Fibroblast of pulmonary artery (primary cell): Measurements from ENCODE around the gene DTD1.
"Not testable (repeated sequence)": the region's sequence is repeated elsewhere in the genome, so short reads cannot be mapped to it uniquely, and the experiment has no call there.

Source experiments
- DNase-seq: peaks from one replicate; pipeline ENCODE4 v3.0.0-alpha.2; 2010; ENCODE audit warnings: low read depth
- H3K4me3 ChIP-seq: replicated peaks from 2 replicates; pipeline ENCODE4 v1.5.1; 2011; ENCODE audit warnings: low read depth, mild to moderate bottlenecking, control low read depth, low read length, moderate library complexity
- TF ChIP-seq, protein P1 (sequence below): IDR thresholded peaks from 2 replicates; pipeline ENCODE4 v1.5.1; 2011; ENCODE audit warnings: mild to moderate bottlenecking, control low read depth, low read length, inconsistent platforms; ENCODE audit errors: missing control alignments

DTD1 gene

DNA sequence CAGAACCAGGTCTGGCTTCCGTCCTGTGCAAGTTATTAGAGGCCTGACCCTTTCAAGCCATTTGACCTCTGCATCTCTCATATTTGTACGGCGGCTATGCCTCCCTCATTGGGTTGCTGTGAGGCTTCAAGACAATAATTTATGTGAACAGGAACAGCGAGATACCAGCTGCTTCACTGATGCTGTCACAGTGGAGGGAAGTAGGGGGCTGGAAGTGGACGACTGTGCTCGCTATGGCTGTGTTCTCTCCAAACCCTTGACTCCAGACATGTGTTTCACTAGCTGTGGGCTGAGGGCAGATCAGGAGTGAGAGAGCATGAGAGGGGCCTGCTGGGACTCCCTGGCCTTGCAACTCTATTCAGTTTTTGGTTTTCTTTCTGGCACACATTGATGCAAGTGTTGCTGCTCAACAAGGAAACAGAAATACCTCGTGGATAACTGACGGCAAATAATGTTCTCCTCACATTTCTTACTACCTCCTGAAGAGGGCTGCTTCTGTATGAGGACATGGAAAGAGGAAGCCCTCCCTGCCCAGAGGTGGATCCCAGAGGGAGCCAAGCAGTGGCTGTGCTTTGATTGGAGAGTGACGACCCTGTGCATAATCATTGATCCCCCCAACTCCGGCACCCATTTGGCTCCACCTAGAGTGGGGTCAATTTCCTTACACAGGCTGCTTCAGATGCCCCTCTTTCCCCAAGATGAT lies 191.0 kb downstream of the DTD1 start:
- TF ChIP-seq, protein P1, sequence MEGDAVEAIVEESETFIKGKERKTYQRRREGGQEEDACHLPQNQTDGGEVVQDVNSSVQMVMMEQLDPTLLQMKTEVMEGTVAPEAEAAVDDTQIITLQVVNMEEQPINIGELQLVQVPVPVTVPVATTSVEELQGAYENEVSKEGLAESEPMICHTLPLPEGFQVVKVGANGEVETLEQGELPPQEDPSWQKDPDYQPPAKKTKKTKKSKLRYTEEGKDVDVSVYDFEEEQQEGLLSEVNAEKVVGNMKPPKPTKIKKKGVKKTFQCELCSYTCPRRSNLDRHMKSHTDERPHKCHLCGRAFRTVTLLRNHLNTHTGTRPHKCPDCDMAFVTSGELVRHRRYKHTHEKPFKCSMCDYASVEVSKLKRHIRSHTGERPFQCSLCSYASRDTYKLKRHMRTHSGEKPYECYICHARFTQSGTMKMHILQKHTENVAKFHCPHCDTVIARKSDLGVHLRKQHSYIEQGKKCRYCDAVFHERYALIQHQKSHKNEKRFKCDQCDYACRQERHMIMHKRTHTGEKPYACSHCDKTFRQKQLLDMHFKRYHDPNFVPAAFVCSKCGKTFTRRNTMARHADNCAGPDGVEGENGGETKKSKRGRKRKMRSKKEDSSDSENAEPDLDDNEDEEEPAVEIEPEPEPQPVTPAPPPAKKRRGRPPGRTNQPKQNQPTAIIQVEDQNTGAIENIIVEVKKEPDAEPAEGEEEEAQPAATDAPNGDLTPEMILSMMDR = no peak

DNA sequence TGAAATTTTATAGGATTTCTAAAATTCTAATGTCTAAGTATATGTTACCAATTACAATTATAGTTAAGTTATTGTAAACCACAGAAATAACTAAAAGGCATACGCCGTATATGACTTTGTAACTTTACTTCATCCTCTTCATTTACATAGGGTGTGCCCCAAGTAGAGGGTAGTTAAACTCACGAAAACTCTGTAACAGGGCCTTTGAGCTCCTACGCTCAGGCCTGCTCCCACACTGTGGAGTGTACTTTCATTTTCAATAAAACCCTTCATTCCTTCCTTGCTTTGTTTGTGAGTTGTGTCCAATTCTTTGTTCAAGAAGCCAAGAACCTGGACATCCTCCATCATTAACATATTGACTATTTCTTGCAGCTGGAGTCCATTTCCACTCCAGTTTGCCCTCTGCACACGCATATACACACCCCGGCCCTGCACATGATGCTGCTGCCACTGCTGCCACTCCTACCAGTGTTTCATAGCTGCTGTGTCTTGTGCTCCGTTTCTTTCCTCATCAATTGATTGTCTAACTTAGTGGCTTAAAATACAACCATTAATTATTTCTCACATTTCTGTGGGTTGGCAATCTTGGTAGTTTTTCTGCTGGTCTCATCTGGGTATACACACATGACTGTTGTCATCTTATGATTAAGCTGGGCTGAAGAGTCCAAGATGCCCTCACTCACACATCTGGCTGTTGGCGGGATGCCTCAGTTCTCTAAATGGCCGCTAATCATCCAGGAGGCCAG lies 192.7 kb downstream of the DTD1 start:
- H3K4me3 ChIP-seq = no peak overlapping the region
- TF ChIP-seq, protein P1 = no peak
- no peak for DNase-seq

More for the DNA sequence above, 191.0 kb downstream of the DTD1 start:
- DNase-seq = no peak
- no peak overlapping the region for H3K4me3 ChIP-seq

DNA sequence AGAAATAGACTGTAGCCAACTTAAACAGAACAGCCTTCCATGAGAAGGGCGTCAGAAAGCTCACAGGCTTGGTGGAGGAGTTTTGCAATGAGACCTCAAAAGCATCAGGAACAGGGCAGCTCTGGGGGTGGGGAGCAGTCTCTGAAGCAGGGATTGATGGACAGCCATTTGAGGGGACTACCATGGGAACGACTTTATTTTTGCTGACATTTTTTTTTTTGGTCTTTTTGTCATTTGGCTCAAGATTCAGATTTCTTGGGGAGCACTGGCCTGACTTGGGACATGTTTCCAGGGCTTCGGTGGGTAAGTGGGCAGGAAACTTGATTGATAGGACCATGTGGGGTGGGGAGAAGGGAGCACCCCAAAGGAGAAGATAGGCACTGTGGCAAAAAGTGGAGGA lies 193.7 kb downstream of the DTD1 start:
- DNase-seq = no peak
- no peak overlapping the region for H3K4me3 ChIP-seq
- TF ChIP-seq, protein P1 = no peak

DNA sequence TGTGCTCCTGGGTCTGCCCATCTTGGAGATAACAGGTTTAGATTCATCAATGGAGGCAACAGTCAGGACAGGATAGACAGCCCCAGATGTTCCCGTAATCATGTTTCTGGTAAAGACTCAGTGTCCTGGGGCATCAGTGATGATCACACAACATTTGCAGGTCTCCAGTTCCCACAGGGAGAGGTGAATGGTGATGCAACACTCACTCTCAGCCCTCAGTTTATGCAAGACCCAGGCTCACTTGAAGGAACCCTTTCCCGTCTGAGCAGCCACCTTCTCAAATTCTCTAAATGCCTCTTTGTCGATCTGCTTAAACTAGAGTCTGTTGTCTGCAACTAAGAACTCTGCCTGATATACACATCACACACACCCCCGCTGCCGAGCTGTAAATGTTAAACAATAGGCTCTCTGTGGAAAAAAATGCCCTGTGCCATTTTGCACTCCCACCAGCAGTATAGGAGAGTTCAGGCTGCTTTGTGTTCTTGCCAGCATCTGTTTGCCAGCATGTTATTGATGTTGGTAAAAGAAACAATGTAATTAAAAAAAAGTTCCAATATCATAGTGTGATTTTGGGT lies 195.6 kb downstream of the DTD1 start:
- H3K4me3 ChIP-seq = no peak overlapping the region
- TF ChIP-seq, protein P1 = no peak
- DNase-seq = no peak

DNA sequence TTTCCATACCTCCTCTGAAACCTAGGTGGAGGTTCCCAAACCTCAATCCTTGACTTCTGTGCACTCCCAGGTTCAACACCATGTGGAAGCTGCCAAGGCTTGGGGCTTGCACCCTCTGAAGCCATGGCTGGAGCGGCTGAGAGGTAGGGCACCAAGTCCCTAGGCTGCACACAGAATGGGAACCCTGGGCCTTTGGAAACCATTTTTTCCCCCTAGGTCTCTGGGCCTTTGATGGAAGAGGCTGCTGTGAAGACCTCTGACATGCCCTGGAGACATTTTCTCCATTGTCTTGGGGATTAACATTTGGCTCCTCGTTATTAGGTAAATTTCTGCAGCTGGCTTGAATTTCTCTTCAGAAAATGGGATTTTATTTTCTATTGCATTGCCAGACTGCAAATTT lies 199.2 kb downstream of the DTD1 start:
- not testable (repeated sequence) for DNase-seq

DNA sequence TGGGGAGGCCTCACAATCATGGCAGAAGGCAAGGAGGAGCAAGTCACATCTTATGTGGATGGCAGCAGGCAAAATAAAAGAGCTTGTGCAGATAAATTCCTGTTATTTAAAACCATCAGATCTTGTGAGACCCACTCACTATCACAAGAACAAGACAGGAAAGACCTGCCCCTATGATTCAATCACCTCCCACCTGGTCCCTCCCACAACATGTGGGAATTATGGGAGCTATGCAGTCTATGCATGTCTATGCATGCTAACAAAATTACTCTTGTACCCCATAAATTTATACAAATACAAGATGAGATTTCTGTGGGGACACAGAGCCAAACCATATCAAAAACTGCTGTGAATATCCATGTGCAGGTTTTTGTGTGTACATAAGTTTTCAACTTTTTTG lies 200.2 kb downstream of the DTD1 start:
- no peak overlapping the region for H3K4me3 ChIP-seq

More for the DNA sequence above, 199.2 kb downstream of the DTD1 start:
- H3K4me3 ChIP-seq = not testable (repeated sequence)

DNA sequence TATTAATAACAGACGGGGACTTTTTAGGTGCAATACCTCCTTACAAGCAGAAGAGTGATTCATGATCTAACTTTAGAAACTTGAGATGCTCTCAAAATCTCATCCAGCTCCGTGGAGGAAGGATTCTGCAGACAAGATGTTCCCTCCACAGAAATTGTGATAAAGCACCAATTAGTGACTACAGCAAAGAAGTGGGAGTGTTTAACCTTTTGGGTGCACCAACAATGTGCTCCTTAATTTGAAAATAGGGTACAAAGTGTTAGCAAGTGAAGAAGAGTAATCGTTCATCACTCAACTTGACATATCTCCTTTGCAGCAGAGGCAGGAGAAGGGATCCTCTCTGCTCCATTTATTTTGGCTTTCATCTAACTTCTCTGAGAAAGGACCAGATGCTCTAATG lies 202.9 kb downstream of the DTD1 start:
- H3K4me3 ChIP-seq = no peak overlapping the region
- no peak for DNase-seq
- TF ChIP-seq, protein P1 = no peak

More for the DNA sequence above, 200.2 kb downstream of the DTD1 start:
- TF ChIP-seq, protein P1 = no peak
- DNase-seq = no peak
